HG02884 (cell line): ENCODE results near the gene OLFM2.
"Not testable (repeated sequence)": the region's sequence is repeated elsewhere in the genome, so short reads cannot be mapped to it uniquely, and the experiment has no call there.

Experiments used
- ATAC-seq: cut with Tn5 transposase; IDR thresholded peaks from one replicate; pipeline ENCODE4 v1.9.1; 2021; ENCODE audit warnings: mild to moderate bottlenecking, moderate library complexity; ENCODE audit not compliant: unreplicated experiment

The OLFM2 gene

DNA sequence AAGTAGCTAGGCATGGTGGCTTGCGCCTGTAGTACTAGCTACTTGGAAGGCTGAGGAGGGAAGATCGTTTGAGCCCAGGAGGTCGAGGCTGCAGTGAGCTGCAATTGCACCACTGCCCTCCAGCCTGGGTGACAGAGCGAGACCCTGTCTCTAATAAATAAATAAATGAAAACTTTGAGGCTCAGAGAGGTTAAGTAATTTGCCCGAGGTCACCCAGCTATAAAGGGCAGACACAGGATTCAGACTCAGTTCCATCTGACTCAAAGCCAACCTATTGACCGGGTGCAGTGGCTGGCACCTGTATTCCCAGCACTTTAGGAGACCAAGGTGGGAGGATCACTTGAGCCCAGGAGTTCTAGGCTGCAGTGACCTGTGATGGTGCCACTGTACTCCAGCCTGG is 7.4 kb upstream of the OLFM2 start:
- no peak for ATAC-seq

DNA sequence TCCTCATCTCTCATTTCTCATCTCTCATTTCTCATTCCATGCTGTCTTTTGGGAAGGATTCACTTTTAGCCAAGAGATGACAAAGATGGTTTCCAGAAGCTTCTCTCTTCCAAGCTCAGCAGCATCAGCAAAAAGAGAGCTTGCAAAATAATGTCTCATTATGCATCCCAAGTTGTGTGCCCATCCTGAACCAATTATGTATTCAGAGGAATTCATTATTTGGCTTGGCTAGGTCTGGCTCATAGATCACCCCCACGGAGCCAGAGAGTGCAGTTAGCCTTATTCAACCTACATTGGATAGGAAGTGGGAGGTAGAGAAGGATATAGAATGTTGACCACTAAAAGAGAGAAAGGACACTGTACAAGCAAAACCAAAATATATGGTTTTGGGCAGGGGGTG is 5.4 kb upstream of the OLFM2 start:
- no peak for ATAC-seq

DNA sequence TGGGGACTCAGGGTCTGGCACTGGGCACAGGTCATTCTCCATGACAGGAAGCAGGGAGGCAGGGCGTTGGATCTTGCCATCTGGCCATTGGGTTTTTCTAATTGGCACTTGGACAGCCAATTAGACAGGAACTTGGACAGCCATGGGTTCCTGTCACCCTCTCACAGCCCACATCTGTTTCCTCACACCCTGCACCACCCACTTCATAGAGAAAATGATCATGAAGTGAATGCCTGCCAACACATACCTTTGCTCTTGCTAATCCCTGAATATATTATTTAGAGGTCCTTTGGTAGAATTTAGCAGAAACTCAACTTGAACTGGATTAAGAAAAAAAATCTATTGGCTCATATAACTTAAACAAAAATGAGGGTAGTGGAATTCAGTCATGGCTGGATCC is 4.9 kb upstream of the OLFM2 start:
- no peak for ATAC-seq

DNA sequence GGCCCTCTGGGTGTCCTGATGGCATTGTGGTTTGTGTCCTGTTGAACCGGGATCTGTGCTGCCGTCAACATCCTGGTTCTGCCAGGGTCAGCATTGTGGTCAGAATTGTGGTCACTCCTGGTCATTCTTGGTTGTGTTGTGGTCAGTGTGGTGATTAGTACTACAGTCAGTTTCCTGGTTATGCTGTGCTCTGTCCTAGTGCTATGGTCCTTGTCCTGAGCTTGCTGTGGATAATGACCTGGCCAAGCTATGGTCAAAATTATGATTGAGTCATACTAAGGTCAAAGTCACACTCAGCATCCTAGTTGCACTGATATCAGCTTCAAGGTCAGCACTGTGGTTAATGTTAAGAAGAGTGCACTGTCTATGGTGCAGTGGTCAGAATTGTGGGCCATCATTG is 4.5 kb upstream of the OLFM2 start:
- ATAC-seq = no peak

DNA sequence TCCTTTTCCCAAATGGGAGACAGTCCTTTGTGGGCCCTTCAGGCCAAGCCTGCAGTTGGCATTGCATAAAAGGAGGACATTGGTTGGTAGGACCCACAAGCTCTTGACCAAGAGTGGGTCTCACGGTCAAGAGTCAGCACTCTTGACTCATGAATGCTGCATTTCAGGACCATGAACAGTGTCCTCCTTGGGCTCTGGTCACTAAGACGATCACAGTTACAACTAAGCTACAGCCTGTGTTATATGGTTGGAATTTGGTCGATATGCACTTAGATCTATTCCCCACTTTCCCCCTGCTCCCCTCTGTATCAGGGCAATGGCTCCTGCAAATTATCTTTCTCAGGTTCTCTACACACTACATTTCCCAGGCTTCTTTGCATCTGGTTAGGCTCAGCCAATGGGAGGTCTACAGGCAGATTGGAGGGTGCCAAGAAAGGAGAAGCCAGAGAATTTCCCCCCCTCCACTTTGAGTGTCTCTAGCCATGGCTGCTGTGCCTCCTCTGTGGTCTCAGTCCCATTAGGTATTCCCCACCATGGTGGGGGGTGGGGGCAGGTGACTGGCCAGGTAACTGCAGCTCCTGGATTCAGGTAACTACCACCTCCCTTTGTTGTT is 3.1 kb upstream of the OLFM2 start:
- no peak for ATAC-seq

DNA sequence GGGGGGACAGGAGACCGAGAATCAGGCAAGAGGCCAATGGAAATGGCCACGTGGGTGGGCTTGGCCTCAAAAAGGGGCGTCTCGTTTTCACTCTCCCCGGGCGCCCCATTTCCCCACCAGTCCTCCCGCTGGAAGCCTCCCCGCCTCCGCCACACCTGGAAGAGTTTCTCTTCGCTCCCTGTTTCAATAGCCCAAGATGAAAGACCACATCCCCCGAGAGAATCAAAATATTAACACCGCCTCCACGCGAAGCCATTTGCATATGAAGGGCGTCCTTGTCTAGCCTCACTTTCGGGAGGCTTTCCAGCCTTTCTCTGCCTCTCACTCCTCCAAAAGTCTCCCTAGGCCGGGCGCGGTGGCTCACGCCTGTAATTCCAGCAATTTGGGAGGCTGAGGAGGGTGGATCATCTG is 691 bp upstream of the OLFM2 start:
- ATAC-seq = no peak

DNA sequence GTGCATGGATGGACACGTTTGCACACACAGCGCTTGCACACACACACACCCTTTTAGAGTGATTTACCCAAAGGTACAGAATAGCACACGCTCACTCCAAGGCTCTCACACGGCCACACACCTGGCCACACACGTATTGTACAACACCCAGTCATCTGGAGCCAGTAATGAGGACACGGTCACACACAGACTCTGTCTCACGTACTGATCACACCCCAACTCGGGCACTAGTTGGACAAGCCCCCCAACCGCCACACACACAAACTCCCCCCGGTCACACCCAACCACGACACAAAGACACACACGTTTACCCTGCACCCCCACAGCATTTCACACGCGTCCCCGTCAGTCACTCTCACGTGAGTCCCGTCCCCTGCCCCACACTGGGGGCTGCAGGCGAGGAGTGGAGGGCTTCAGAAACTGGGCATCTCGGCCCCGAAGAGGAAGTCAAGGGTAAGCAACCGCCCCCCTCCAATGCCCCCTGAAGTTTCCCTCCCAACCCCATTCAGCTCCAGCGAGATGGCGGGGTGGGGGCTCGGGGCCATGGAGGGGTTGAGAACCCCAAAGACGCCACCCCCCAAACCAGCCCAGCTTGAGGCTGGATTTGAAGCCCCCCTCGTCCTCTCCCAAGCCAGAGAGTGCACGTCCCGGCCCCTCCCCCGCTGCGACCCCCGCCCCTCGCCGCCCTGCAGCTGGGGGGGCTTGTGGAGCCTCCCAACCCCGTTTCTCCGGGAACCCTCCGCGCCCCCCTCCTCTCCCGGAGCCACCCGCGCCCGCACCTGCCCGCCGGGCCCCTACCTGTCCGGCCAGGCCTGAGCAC is 599 bp downstream of the OLFM2 start:
- ATAC-seq = no peak

DNA sequence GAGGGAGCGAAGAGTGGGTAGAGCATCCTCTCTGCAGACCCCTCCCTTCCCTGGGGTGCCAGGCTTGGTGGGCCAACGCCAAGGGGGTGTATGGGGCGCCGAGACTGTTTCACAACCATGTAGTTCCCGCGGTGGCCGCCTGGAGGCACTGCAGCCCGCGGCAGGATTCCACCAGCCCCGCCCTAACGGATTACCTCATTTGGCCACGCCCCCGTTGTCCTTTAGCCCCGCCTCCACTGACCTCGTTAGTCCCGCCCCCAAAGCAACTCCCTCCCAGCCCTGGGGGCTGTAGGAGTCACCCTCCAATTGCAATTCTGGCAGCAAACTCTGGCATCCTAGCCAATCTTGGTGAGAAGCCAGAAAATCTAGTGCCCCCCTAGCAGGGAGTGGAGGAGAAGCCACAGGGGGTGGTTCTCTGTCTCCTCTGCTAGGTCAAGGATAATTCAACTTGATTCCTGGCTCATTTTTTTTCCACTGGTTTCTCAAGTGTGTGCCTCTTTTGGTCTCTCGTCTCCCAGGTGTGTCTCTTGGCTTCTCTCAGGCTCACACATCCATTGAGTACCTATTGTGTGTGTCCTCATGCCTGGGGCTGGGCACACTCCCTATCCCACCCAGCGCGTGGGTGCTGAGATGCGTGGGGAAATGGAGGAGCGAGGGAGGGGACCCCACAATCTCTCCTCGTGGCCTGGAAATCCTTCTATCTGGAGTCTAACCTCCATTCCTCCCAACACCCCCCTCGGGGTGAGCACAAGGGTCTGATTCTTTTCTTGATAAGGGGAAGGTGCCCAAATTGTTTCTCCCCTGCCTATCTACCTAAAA is 2.0 kb downstream of the OLFM2 start:
- no peak for ATAC-seq

DNA sequence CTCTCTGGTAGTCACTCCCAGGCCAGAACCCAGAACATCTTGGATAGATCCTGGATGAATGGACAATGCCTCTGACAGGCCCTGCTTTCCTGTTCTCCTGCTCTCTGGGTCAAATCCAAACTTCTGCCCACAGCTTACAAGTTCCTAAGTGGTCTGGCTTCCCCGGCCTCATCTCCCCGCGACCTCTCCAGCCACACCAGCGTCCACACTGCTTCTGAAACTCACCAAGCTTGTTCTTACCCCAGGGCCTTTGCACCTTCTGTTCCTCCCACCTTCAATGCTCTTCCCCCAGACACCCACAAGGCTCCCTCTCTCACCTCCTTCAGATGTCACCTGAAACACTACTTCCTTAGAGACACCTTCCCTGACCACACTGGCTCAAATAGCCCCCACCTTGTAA is 3.5 kb downstream of the OLFM2 start:
- no peak for ATAC-seq

DNA sequence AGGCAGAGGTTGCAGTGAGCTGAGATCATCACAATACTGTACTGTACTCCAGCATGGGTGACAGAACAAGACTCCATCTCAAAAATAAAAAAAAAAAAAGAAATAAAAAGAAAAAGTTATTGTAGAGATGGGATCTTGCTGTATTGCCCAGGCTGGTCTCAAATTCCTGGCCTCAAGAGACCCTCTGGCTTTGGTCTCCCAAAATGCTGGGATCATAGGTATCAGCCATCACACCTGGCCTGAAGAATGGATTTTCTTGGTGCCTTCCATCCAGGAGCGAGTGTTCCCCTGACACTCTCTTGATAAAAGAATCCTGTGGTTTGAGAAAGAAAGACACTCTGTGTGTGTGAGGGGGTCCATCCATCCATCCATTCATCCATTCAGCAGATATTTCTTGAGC is 4.7 kb downstream of the OLFM2 start:
- ATAC-seq = no peak

DNA sequence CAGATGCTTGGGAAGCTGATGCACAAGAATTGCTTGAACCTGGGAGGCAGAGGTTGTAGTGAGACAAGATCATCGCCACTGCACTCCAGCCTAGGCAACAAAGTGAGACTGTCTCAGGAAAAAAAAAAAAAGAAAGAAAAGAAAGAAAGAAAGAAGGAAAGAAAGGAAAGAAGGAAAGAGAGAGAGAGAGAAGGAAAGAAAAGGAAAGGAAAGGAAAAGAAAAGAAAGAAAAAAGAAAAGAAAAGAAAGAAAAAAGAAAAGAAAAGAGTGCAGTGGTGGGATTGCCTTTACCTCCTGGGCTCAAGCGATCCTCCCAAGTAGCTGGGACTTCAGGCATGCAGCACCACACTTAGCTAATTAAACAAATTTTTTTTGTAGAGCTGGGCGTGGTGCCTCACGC is 12.9 kb downstream of the OLFM2 start:
- ATAC-seq = no peak

DNA sequence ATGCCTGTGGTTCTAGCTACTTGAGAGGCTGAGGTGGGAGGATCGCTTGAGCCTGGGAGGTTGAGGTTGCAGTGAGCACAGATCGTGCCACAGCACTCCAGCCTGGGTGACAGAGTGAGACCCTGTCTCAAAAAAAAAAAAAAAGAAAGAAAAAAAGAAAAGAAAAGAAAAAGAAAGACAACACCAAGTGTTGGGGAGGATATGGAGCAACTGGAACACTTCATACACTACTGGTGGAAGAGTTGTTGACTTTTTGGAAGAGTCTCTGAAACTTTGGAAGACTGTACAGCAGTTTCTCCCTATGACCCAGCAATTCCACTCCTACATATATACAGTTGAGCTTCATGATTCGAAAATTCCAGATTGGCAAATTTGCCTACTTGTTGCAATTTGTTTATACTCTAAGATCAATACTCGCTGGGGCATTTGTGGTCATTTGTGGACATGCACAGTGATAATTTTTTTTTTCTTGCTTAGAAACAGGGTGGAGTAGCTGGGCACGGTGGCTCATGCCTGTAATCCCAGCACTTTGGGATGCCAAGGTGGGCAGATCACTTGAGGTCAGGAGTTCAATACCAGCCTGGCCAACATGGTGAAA is 13.4 kb downstream of the OLFM2 start:
- not testable (repeated sequence) for ATAC-seq

DNA sequence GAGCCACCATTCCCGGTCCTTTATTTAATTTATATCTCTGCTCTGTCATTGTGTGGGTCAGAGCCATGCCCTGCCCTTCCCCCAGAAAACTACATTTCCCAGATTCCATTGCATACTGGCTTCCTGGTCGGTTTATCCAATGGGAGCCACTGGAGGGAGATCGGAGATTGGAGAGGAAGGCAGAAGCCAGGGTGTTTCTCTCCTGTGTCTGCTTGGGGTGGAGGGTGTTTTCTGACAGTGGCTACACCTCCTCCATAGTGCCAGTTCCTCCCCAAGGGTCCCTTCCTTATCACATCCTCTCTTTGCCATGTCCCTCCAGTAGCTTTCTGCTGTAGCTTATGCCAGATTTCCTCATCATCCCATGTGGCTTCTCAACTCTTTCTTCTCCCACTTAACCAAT is 19.0 kb downstream of the OLFM2 start:
- ATAC-seq = no peak

DNA sequence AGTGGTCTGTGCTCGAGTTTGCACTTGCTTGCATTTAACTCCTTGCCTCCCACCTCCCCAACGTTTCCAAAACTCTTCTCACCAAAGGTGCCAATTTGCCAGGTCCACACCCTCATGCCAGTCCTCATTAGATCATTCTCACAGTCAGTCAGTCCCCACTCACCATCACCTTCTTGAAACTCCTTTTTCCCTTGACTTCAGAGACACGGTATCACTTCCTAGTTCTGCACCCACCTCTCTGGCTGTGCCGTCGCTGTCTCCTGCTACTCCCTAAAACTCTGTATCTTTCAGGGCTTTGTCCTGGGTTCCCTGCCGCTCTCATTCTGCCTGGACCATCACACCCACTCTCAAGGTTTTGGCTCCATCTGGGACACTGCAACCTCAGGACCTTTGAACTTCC is 19.6 kb downstream of the OLFM2 start:
- no peak for ATAC-seq

DNA sequence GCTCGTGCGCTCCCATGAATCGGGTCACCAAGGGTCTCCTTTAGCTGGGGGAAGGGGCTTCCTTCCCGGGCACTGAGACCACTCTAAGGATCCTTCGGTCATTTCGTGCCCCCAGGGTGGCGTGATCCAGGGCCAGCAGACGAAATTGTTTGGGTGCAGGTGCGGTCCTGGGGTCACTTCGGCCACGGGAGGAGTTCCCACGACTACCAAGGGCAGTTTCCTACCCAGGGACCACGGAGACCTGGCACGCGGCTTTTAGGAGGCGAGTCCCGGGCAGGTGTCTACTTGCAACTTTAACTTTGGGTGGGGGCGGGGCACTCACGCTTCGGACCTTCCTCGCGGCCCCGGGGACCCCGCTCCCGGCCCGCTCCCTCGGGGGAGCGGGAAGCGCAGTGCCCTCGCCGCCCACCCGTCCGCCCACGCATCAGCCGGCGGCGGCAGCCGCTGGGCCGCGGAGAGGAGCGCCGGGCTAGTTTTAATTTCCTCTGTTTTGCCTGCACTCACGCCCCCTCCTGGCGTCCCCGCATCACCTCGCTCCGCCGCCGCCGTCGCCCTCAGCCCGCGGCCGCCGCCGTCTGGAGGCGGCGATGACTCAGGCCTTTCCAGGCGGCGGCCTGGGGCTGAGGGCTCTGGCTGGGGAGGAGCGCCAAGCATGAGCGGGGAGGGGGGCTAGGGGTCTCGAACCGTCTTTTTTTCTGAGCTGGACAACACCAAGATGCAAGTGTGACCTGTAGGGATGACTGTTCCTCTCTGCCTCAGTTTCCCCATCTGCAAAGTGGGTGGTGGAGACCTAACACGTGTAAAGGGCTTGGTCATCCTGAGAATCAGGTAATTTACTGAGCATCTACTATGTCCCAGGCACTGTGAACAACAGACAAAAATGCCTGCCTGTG is 21.8 kb downstream of the OLFM2 start:
- ATAC-seq = no peak

DNA sequence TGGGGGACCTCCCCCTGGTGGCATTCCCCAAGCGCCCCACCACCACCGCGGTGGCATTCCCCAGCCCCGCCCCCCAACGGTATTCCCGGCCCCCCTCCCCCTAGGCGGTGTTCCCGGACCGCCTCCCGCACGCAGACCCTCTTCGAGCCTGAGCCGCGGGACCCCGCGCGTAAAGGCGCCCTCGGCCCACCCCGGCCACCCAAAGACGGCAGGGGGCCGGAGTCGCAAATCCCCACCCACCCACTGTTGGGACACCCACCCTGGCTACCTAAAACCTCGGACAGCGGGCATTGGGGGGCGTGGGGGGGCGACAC is 22.4 kb downstream of the OLFM2 start:
- ATAC-seq = no peak

DNA sequence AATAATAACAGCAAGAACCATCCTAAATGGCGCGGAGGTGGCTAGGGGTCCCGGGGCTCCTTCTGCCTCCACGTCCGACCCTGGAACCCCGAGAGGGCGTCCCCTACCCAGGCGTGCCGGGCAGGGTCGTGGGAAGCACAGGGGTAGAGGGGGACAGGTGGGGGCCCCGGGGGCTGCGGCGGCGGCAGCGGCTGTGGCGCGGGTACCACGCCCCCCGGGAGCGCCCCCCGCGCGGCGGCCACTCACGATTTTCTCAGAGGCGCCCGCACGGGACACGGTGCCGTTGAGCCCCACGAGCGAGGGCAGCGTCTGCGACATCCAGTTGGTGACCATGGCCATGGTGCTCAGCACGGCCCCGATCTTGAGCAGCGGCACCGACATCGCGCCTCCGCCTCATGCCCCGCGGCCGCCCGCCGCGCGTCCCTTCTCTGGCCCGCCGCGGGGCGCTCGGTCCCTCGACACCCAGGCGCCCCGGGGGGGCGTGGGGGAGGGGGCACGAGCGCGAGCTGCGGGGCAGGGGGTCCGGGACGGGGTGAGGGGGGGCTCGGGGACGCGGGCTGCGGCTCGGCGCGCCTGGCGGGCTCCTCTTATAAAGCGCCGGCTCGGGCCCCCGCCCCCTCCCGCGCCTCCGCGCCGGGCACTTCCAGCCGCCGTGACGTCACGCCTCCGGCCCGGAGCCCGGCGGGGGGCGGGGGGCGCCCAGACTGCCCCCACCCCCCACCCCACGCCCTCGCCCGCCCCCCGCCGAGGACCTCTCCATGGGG is 22.9 kb downstream of the OLFM2 start:
- ATAC-seq = no peak

DNA sequence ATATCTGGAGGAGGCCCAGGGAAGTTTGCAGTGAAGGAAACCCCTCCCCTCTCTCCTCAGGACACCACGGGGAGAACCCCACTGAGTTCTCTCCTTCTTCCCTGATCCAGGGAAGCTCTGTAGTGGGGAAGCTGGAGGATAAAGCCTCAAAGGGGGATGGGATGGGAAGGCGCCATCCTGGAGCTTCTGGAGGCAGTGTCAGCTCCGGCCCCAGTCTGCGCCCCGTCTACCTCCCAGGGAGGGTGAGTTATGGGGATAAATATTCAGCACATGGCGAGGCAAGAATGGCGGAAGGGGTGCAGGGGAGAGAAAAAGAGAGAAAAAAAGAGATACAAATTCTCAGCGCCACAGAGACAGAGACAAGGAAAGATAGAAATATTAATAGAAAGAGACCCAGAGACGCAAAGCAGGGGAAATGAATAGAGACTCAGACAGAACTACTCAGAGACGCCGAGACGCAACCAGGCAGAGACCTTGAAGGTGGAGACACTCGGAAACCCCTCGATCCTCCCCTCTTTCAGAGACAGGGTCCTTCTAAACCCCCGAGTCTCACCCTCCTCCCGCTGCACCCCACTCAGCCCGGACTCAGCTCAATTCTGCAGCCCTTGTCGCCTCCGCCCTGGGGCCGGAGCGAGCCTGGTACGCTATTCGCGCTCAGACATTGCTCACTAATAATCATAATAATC is 23.6 kb downstream of the OLFM2 start:
- no peak for ATAC-seq

DNA sequence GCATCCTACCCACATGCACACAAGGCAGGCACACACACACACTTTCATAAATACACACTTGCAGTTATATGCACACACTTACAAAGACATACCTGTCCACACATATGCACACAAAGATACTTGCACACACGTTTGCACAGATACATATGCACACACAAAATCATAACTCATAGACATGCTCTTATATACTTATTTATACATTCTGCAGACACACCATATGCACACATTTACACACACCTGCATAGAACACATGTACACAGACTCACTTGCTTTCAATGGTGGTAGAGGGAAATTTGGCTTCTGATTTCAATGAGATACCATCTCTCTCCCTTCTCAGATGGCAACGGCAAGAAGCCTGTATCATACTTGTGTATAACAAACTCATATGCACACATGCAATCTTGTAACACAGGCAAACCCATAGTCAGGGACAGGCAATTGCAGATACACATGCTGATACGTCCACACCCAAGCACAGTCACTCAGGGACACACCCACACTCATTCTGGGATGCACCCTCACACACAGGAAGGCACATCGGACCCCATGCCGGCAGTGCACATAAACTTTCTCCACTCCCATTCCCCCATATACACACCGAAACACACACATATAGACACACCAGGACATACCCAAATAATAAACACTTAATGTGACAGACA is 24.7 kb downstream of the OLFM2 start:
- no peak for ATAC-seq
